Fibroblast of lung (primary cell): ENCODE measurements around the gene BPTF. TPM values are rescaled to one million over a fixed set of nuclear protein-coding genes. Genes with fewer than 3 reads are reported as not detected.
"Not testable (repeated sequence)": the region's sequence is repeated elsewhere in the genome, so short reads cannot be mapped to it uniquely, and the experiment has no call there.

Source experiments
- DNase-seq, 2 donors: peaks; one replicate each; pipeline versions ENCODE4 v3.0.0 to v3.0.0-alpha.2; 2010; ENCODE audit warnings: low read depth in 2 of 2
- H2AFZ ChIP-seq: 2 replicates; pipeline ENCODE4 v1.5.1; 2012; ENCODE audit warnings: low read length, control low read depth, inconsistent platforms
- H3K27ac ChIP-seq: 2 replicates; pipeline ENCODE4 v1.5.1; 2011; ENCODE audit warnings: low read length, control low read depth; ENCODE audit not compliant: insufficient read depth
- H3K27me3 ChIP-seq: 2 replicates; pipeline ENCODE4 v1.5.1; 2011; ENCODE audit warnings: mild to moderate bottlenecking, low read length; ENCODE audit not compliant: control insufficient read depth, insufficient read depth
- H3K36me3 ChIP-seq: 2 replicates; pipeline ENCODE4 v1.5.1; 2011; ENCODE audit warnings: low read length; ENCODE audit not compliant: control insufficient read depth, insufficient read depth
- H3K4me1 ChIP-seq: 2 replicates; pipeline ENCODE4 v1.5.1; 2011; ENCODE audit warnings: low read length; ENCODE audit not compliant: control insufficient read depth, insufficient read depth; ENCODE audit errors: extremely low read depth
- H3K4me2 ChIP-seq: 2 replicates; pipeline ENCODE4 v1.5.1; 2011; ENCODE audit warnings: low read length, control low read depth; ENCODE audit not compliant: insufficient read depth; ENCODE audit errors: extremely low read depth
- H3K4me3 ChIP-seq, 4 experiments: fragments of 200-600 bp in 1 of 4; sonication (generic) in 1 of 4; replicated peaks in 1 of 4; 2 replicates each; pipeline ENCODE4 v1.5.1; 2011 to 2016; ENCODE audit warnings: low read length in 4 of 4, low read depth in 3 of 4, mild to moderate bottlenecking in 3 of 4, control low read depth in 2 of 4, inconsistent platforms in 1 of 4, mixed read lengths in 1 of 4; ENCODE audit not compliant: insufficient read depth in 1 of 4; ENCODE audit errors: control extremely low read depth in 1 of 4
- H3K79me2 ChIP-seq: 2 replicates; pipeline ENCODE4 v1.5.1; 2012; ENCODE audit warnings: mild to moderate bottlenecking, low read length, inconsistent platforms; ENCODE audit not compliant: control insufficient read depth, insufficient read depth
- H3K9ac ChIP-seq: 2 replicates; pipeline ENCODE4 v1.5.1; 2011; ENCODE audit warnings: mild to moderate bottlenecking, low read length, control low read depth; ENCODE audit not compliant: insufficient read depth
- H3K9me3 ChIP-seq: 2 replicates; pipeline ENCODE4 v1.5.1; 2012; ENCODE audit warnings: low read depth, low read length; ENCODE audit not compliant: control insufficient read depth, insufficient read depth
- H4K20me1 ChIP-seq: 2 replicates; pipeline ENCODE4 v1.5.1; 2011; ENCODE audit warnings: low read length; ENCODE audit not compliant: control insufficient read depth, insufficient read depth; ENCODE audit errors: extremely low read depth
- EZH2 ChIP-seq: IDR thresholded peaks from 2 replicates; pipeline ENCODE4 v1.5.1; 2012; ENCODE audit warnings: low read length, control low read depth, mild to moderate bottlenecking; ENCODE audit errors: missing control alignments
- polyA plus RNA-seq, 2 donors: library from polyadenylated mRNA; depleted of rRNA in 1 of 2; stranded (reverse) in 1 of 2; unstranded in 1 of 2; fragments of >200 nt; gene quantifications; 2 replicates each; pipeline ENCODE4 v1.2.1, GENCODE V29; 2011 to 2012; ENCODE audit warnings: missing spikeins in 1 of 2
- total RNA-seq: library from RNA; depleted of rRNA; stranded (reverse); fragments of >200 nt; gene quantifications from 2 replicates; pipeline ENCODE4 v1.2.1, GENCODE V29; 2014
- TF ChIP-seq, protein P1 (sequence below), 2 donors: IDR thresholded peaks in 1 of 2; conservative IDR thresholded peaks in 1 of 2; 1 replicate in 1 of 2; 2 replicates in 1 of 2; pipeline ENCODE4 v1.5.1; 2011 to 2012; ENCODE audit warnings: low read length in 2 of 2, control low read depth in 1 of 2, inconsistent platforms in 1 of 2, low read depth in 1 of 2, mild to moderate bottlenecking in 1 of 2

Gene BPTF
- total and polyA plus RNA-seq, 2 donors (not counting 1 experiment from before 2014, with no cell fraction given), result 35.8 to 38.6 TPM

DNA sequence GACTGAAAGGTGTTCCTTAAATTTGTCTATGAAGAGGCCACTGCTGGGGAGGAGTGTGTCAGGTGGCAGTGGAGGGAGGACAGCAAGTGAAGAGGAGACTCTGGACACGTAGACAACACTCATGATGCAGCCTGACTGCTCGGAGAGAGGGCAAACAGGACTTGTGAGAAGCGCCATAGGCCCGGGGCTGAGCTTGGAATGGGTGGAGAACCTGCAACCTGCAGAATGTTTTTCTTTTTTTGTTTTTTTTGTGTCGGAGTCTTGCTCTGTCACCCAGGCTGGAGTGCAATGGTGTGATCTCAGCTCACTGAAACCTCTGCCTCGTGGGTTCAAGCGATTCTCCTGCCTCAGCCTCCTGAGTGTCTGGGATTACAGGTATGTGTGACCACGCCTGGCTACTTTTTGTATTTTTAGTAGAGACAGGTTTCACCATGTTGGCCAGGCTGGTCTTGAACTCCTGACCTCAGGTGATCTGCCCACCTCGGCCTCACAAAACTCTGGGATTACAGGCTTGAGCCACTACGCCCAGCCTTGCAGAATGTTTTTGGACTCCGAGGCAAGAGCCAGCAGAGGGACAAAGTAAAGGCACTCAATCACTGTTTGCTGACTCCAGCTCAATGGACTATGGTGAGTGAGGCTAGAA is 189.9 kb downstream of the BPTF start:
- TF ChIP-seq, protein P1, sequence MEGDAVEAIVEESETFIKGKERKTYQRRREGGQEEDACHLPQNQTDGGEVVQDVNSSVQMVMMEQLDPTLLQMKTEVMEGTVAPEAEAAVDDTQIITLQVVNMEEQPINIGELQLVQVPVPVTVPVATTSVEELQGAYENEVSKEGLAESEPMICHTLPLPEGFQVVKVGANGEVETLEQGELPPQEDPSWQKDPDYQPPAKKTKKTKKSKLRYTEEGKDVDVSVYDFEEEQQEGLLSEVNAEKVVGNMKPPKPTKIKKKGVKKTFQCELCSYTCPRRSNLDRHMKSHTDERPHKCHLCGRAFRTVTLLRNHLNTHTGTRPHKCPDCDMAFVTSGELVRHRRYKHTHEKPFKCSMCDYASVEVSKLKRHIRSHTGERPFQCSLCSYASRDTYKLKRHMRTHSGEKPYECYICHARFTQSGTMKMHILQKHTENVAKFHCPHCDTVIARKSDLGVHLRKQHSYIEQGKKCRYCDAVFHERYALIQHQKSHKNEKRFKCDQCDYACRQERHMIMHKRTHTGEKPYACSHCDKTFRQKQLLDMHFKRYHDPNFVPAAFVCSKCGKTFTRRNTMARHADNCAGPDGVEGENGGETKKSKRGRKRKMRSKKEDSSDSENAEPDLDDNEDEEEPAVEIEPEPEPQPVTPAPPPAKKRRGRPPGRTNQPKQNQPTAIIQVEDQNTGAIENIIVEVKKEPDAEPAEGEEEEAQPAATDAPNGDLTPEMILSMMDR (conservative IDR thresholded peaks at IDR 0.05 in 1 of 2, IDR thresholded peaks at IDR 0.05 in 1 of 2; ENCODE audit: low read depth in 1 of 2, low read length in 2 of 2), result no peak
- no peak for TF ChIP-seq EZH2
- Histone ChIP-seq H3K4me1 (no peaks in the 10 kb centered on the region), H4K20me1 (no peaks in the 10 kb centered on the region), H3K4me3 (no peak overlapping the region), H3K36me3 (no peaks in the 10 kb centered on the region), H3K27ac (no peak overlapping the region), H3K27me3 (no peaks in the 10 kb centered on the region), H3K9me3 (no peaks in the 10 kb centered on the region), H3K9ac (no peak overlapping the region), H3K4me2 (no peak overlapping the region), H3K79me2 (no peaks in the 10 kb centered on the region), H2AFZ (no peak overlapping the region)
- no peak for DNase-seq

DNA sequence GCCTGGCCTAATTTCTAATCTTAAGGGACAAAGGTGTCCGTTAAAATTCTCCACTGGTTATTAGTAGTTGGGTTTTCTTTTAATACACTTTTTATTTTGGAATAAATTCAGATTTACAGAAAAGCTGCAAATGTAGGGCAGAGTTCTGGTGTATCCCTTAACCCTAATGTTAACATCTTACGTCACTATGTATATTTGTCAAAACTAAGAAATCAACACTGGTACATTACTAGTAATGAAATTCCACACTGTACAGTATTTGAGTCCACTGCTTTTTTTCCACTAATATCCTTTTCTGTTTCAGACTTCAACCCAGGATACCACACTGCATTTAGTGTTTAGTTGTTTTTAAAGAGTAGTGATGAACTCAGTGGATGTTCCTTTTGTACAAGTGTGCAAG is 191.5 kb downstream of the BPTF start:
- H3K9me3 ChIP-seq, result no peaks in the 10 kb centered on the region
- no peak overlapping the region for H2AFZ ChIP-seq
- H3K4me1 ChIP-seq, result no peaks in the 10 kb centered on the region
- H3K4me2 ChIP-seq, result no peak overlapping the region
- no peak overlapping the region for H3K9ac ChIP-seq
- no peaks in the 10 kb centered on the region for H3K36me3 ChIP-seq
- TF ChIP-seq, protein P1 (conservative IDR thresholded peaks at IDR 0.05 in 1 of 2, IDR thresholded peaks at IDR 0.05 in 1 of 2; ENCODE audit: low read depth in 1 of 2, low read length in 2 of 2), result no peak
- TF ChIP-seq EZH2, result no peak
- H3K79me2 ChIP-seq, result no peaks in the 10 kb centered on the region
- no peaks in the 10 kb centered on the region for H4K20me1 ChIP-seq
- no peak overlapping the region for H3K4me3 ChIP-seq
- H3K27me3 ChIP-seq, result no peaks in the 10 kb centered on the region
- no peak overlapping the region for H3K27ac ChIP-seq
- DNase-seq, result no peak

DNA sequence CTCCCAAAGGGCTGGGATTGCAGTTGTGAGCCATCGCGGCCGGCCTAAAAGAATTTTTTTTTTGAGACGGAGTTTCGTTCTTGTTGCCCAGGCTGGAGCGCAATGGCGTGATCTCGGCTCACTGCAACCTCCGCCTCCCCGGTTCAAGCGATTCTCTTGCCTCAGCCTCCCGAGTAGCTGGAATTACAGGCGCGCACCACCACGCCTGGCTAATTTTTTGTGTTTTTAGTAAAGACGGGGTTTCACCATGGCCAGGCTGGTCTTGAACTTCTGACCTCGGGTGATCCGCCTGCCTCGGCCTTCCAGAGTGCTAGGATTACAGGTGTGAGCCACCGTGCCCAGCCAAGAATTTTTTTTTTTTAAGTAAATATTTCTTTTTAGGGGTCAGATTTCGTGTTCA is 193.2 kb downstream of the BPTF start:
- H3K36me3 ChIP-seq, H3K9ac ChIP-seq, H3K4me3 ChIP-seq, H4K20me1 ChIP-seq, H3K9me3 ChIP-seq, H3K79me2 ChIP-seq, H3K4me2 ChIP-seq, H3K27ac ChIP-seq, H3K4me1 ChIP-seq, H2AFZ ChIP-seq, H3K27me3 ChIP-seq, DNase-seq: not testable (repeated sequence)
